Gastroesophageal sphincter (tissue), 4 donors: ENCODE data around the gene ELAVL4. TPM values are rescaled to one million over a fixed set of nuclear protein-coding genes. Genes with fewer than 3 reads are reported as not detected.

Experiments
- ATAC-seq: fragments of 150-250 bp; one replicate; pipeline ENCODE4 v1.9.1; 2016; ENCODE audit warnings: mild to moderate bottlenecking, moderate library complexity
- H3K27ac ChIP-seq, 4 donors: fragments of 200-600 bp; sonication (generic) in 3 of 4; 1 replicate in 3 of 4; 2 replicates in 1 of 4; pipeline ENCODE4 v1.5.1; 2016 to 2019
- H3K27me3 ChIP-seq: fragments of 200-600 bp; sonication (generic); one replicate; pipeline ENCODE4 v1.5.1; 2019
- H3K36me3 ChIP-seq, 2 donors: fragments of 200-600 bp; sonication (generic); one replicate each; pipeline ENCODE4 v1.5.1; 2019; ENCODE audit warnings: control low read depth in 1 of 2
- H3K4me1 ChIP-seq, 3 donors: fragments of 200-600 bp; sonication (generic); 1 replicate in 2 of 3; 2 replicates in 1 of 3; pipeline ENCODE4 v1.5.1; 2016 to 2019; ENCODE audit warnings: control low read depth in 2 of 3
- H3K4me3 ChIP-seq, 2 donors: fragments of 200-600 bp; sonication (generic); one replicate each; pipeline ENCODE4 v1.5.1; 2019; ENCODE audit warnings: mild to moderate bottlenecking in 1 of 2, moderate library complexity in 1 of 2
- H3K9me3 ChIP-seq, 3 donors: fragments of 200-600 bp; sonication (generic); one replicate each; pipeline ENCODE4 v1.5.1; 2017 to 2019; ENCODE audit warnings: control low read depth in 2 of 3
- EP300 ChIP-seq: sonication (generic); formaldehyde crosslinking; IDR thresholded peaks from one replicate; pipeline ENCODE4 v1.6.1; 2017; ENCODE audit warnings: antibody characterized with exemption, mild to moderate bottlenecking
- POLR2A ChIP-seq, 2 donors: fragments of 450-650 bp; IDR thresholded peaks; one replicate each; pipeline ENCODE4 v1.6.1; 2017; ENCODE audit warnings: antibody characterized with exemption in 2 of 2, mild to moderate bottlenecking in 2 of 2, moderate library complexity in 1 of 2
- POLR2AphosphoS5 ChIP-seq: sonication (generic); formaldehyde crosslinking; IDR thresholded peaks from one replicate; pipeline ENCODE4 v1.6.1; 2017; ENCODE audit warnings: antibody characterized with exemption
- WGBS, 2 donors: methylation state at CpG; one replicate each; pipeline ENCODE4 v1.1.5; 2018; ENCODE audit warnings: low coverage in 1 of 2; 5-methylcytosine and 5-hydroxymethylcytosine counted together
- total RNA-seq, 4 donors: library from RNA; depleted of rRNA; stranded (reverse); fragments of >200 nt; gene quantifications; one replicate each; pipeline ENCODE4 v1.1.0, GENCODE V29; 2016
- TF ChIP-seq, protein P1 (sequence below), 4 experiments: fragments of 200-600 bp in 2 of 4; fragments of 450-650 bp in 2 of 4; sonication (generic) in 1 of 4; IDR thresholded peaks; one replicate each; pipeline ENCODE4 v1.5.1; 2017 to 2019; ENCODE audit warnings: antibody characterized with exemption in 4 of 4, mild to moderate bottlenecking in 2 of 4, moderate library complexity in 2 of 4

Gene ELAVL4
- total RNA-seq, 4 donors from 2014 or later, result 0.23 to 2.4 (median 2.0) TPM; not detected in 1

DNA sequence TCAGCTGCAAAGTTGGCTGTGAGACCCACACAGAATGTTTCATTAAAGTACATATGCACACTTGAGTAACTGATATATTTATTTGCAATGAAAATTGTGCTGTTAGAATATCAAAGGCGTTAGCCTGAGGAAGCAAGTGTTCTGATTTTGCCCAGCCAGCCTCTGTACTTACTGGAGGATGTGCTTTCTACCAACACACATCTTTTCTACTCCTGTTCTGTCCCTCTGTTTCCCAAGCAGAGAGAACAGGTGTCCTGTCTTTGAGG lies 31.4 kb downstream of the ELAVL4 start:
- 75 to 89% methylated on average over 1 of the region's 1 CpG for WGBS, 2 donors

DNA sequence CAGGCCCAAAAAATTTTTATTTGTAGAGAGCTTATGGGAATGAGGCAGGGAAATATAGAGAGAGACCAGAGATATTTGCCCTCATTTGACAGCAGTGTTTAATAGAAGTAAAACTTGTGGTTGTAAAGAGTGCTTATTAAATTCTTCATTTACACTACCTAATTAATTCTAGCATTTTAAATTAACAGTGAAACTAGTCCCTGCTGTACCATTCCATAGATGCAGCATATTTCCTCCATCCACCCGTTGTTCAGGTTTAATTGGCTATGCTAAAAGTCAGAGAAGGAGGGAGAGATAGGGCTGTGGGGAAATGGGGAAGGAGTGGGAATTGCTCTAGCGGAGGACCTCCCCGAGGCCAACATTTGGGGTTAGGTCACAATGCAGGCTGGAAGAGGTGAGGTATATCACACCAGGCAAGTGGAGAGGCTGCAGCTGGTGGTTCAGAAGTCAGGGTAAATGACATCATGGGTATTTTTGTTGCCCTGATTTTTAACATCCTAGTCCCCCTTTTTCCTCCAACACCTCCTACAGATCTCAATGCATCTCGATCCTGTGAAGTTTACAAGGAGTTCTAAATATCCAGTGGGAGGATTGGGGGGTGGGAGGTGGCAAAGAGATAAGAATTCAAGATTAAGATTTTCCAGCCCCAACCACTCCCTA lies 38.6 kb downstream of the ELAVL4 start:
- WGBS, 2 donors, result 53 to 83% methylated on average over 4 of the region's 4 CpGs
- Histone ChIP-seq H3K4me1 (no peaks in the 10 kb centered on the region), H3K36me3 (no peaks in the 10 kb centered on the region), H3K27me3 (no peaks in the 10 kb centered on the region), H3K27ac (no peak overlapping the region), H3K4me3 (no peak overlapping the region), H3K9me3 (no peaks in the 10 kb centered on the region)
- ATAC-seq, result no peak
- TF ChIP-seq, protein P1, sequence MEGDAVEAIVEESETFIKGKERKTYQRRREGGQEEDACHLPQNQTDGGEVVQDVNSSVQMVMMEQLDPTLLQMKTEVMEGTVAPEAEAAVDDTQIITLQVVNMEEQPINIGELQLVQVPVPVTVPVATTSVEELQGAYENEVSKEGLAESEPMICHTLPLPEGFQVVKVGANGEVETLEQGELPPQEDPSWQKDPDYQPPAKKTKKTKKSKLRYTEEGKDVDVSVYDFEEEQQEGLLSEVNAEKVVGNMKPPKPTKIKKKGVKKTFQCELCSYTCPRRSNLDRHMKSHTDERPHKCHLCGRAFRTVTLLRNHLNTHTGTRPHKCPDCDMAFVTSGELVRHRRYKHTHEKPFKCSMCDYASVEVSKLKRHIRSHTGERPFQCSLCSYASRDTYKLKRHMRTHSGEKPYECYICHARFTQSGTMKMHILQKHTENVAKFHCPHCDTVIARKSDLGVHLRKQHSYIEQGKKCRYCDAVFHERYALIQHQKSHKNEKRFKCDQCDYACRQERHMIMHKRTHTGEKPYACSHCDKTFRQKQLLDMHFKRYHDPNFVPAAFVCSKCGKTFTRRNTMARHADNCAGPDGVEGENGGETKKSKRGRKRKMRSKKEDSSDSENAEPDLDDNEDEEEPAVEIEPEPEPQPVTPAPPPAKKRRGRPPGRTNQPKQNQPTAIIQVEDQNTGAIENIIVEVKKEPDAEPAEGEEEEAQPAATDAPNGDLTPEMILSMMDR (IDR thresholded peaks at IDR 0.05), result no peak
- no peak for TF ChIP-seq POLR2A (IDR thresholded peaks at IDR 0.05)
- no peak for TF ChIP-seq EP300
- TF ChIP-seq POLR2AphosphoS5, result no peak

More for the DNA sequence above, 31.4 kb downstream of the ELAVL4 start:
- Histone ChIP-seq H3K27ac (no peak overlapping the region), H3K4me1 (no peaks in the 10 kb centered on the region), H3K9me3 (no peaks in the 10 kb centered on the region), H3K36me3 (no peaks in the 10 kb centered on the region), H3K27me3 (peaks cover 29% of the 10 kb centered on the region), H3K4me3 (no peak overlapping the region)
- TF ChIP-seq EP300 (no peak), POLR2A (IDR thresholded peaks at IDR 0.05) (no peak), POLR2AphosphoS5 (no peak)
- TF ChIP-seq, protein P1 (IDR thresholded peaks at IDR 0.05), result no peak
- no peak for ATAC-seq

DNA sequence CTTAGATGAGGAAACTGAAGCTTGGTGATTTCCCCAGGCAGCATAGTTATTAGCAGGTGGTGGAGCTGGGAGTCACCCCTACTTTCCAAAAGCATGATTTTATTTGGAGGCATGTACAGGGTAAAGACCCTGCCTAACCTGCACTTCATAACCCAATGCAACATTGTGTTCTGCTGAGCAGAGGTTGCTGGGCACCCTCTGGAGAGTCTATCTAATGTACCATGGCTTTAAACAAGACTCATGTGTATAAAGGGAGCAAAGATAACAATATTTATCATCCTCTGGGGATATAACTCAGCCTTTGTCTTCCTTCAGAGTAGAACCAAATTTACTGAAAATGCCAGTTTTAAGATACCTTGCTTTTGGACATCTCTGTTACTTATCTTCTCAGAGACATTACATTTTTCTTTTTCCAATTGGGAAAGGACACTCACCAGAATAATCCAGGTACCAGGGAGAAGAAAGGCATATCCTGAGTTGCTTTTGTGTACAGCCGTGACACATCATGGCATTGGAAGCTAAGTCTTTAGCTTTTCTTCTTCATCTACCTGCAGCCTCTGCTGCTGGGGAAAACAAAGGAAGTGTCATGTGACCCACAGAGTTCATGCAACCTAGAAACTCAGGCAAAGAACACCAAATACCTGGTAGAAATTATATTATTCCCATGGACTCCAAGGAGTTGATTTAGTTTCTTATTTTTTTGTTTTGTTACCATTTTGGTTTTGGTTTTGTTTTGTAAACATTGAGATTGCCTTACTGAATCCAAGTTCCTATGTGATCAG lies 39.6 kb downstream of the ELAVL4 start:
- WGBS, 2 donors, result 75 to 88% methylated on average over 1 of the region's 1 CpG
- no peak overlapping the region for H3K4me3 ChIP-seq
- ATAC-seq, result no peak
- H3K4me1 ChIP-seq, result no peaks in the 10 kb centered on the region
- H3K9me3 ChIP-seq, result no peaks in the 10 kb centered on the region
- no peaks in the 10 kb centered on the region for H3K27me3 ChIP-seq
- TF ChIP-seq, protein P1 (IDR thresholded peaks at IDR 0.05), result no peak
- TF ChIP-seq EP300 (no peak), POLR2AphosphoS5 (no peak), POLR2A (IDR thresholded peaks at IDR 0.05) (no peak)
- no peak overlapping the region for H3K27ac ChIP-seq
- no peaks in the 10 kb centered on the region for H3K36me3 ChIP-seq

DNA sequence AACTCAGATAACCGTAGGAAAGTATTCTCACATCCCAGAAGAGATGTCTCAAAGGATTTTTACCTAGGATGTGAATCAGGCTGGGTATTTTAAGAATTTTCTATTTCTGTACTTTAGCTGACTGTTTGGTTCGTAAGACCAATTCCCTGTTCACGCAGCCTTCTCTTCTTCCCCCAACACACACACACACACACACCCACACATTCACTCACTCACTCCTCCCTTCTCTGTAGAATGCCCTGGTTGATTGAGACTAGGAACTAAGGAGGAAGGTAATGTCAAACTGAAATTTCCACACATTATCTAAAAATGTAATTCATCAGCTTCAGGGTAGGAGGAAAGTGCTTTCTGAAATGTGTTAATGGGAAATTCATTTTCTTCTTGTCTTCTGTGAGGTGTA lies 43.5 kb downstream of the ELAVL4 start:
- Histone ChIP-seq H3K4me3 (no peak overlapping the region), H3K4me1 (no peaks in the 10 kb centered on the region), H3K27ac (no peak overlapping the region), H3K27me3 (peaks cover 8% of the 10 kb centered on the region), H3K36me3 (no peaks in the 10 kb centered on the region), H3K9me3 (no peaks in the 10 kb centered on the region)
- TF ChIP-seq POLR2AphosphoS5 (no peak), EP300 (no peak), POLR2A (IDR thresholded peaks at IDR 0.05) (no peak)
- TF ChIP-seq, protein P1 (IDR thresholded peaks at IDR 0.05), result no peak
- no peak for ATAC-seq
- 51 to 86% methylated on average over 1 to 3 of the region's 3 CpGs for WGBS, 2 donors

DNA sequence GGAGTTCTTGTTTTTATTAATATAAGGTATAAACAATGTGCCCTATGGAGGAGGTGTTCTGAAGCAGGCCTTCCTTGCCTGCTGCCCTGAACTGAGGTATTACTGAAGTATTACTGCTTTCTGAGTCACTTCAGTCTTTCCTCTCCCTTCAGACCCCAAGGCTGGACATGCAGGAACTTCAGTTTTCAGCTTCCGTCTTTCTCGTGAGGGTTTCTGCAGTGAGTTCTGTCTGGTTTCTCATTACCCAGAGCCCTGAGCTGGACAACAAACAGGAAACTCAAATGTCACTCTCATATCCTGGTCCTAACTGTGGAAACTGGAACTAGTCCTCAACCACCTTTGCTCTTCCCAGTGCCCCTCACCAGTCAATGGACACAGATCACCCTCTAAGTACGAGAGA lies 46.8 kb downstream of the ELAVL4 start:
- TF ChIP-seq EP300 (no peak), POLR2AphosphoS5 (no peak), POLR2A (IDR thresholded peaks at IDR 0.05) (no peak)
- TF ChIP-seq, protein P1 (IDR thresholded peaks at IDR 0.05), result no peak
- H3K4me1 ChIP-seq, result no peaks in the 10 kb centered on the region
- H3K4me3 ChIP-seq, result no peak overlapping the region
- ATAC-seq, result no peak
- H3K27me3 ChIP-seq, result peaks cover 8% of the 10 kb centered on the region
- no peaks in the 10 kb centered on the region for H3K36me3 ChIP-seq
- no peak overlapping the region for H3K27ac ChIP-seq
- no peaks in the 10 kb centered on the region for H3K9me3 ChIP-seq
- 57% methylated on average over 3 of the region's 3 CpGs; no CpG with 5 or more reads in 1 of the 2 donors for WGBS, 2 donors
